ENCODE data around the gene SOSTDC1.

The SOSTDC1 gene

GRCh38 chr7:16465469-16466361 is at the start of gene SOSTDC1:
Gene SOSTDC1 (minus strand): TSS chr7:16465738. CDS start chr7:16465668, 70 bp downstream.
- no peaks in the 10 kb centered on the region for H3F3A ChIP-seq (ENCODE audit: insufficient read depth, low read length)
- no peaks in the 10 kb centered on the region for H3K4me1 ChIP-seq (ENCODE audit: low read length)
- no peaks in the 10 kb centered on the region for H3K79me2 ChIP-seq (ENCODE audit: low read length)
- no peak for DNase-seq
- no peak for TF ChIP-seq EZH2phosphoT487 (IDR thresholded peaks at IDR 0.05; ENCODE audit: low read length)
- no peak for TF ChIP-seq CTCF (IDR thresholded peaks at IDR 0.05; ENCODE audit: low read length)
- TF ChIP-seq EZH2 (optimal IDR thresholded peaks at IDR 0.05; ENCODE audit: low read depth, low read length): no peak
- no peak within 1 kb of the TSS for H3K27ac ChIP-seq (ENCODE audit: low read length)
- H3K9me2 ChIP-seq (replicated peaks; ENCODE audit: insufficient read depth, low read length): no peaks in the 10 kb centered on the region
- no peak within 1 kb of the TSS for H3K4me2 ChIP-seq (ENCODE audit: low read depth, low read length)
- no peaks in the 10 kb centered on the region for H4K20me1 ChIP-seq (ENCODE audit: insufficient read depth, low read length)
- no peaks in the 10 kb centered on the region; the same call in 1 of the 2 replicates for H3K9me3 ChIP-seq (replicated peaks; ENCODE audit: insufficient read depth, low read length)
- H2AFZ ChIP-seq (ENCODE audit: low read length): no peak within 1 kb of the TSS
- no peaks in the 10 kb centered on the region for H3K36me3 ChIP-seq (replicated peaks; ENCODE audit: insufficient read depth, low read length)
- no peak within 1 kb of the TSS for H3K9ac ChIP-seq (ENCODE audit: low read length)
- H3K4me3 ChIP-seq (ENCODE audit: low read length): no peak within 1 kb of the TSS
- H3K27me3 ChIP-seq (replicated peaks; ENCODE audit: insufficient read depth, low read length): no peaks in the 10 kb centered on the region

- Histone ChIP-seq H3K9ac (ENCODE audit: low read length) (no peak overlapping the region), H3K79me2 (ENCODE audit: low read length) (no peaks in the 10 kb centered on the region), H3K27ac (ENCODE audit: low read length) (no peak overlapping the region), H3K9me2 (replicated peaks; ENCODE audit: insufficient read depth, low read length) (no peaks in the 10 kb centered on the region), H2AFZ (ENCODE audit: low read length) (no peak overlapping the region), H4K20me1 (ENCODE audit: insufficient read depth, low read length) (no peaks in the 10 kb centered on the region), H3K4me2 (ENCODE audit: low read depth, low read length) (no peak overlapping the region), H3F3A (ENCODE audit: insufficient read depth, low read length) (no peaks in the 10 kb centered on the region), H3K4me3 (ENCODE audit: low read length) (no peak overlapping the region), H3K36me3 (replicated peaks; ENCODE audit: insufficient read depth, low read length) (no peaks in the 10 kb centered on the region), H3K4me1 (ENCODE audit: low read length) (no peaks in the 10 kb centered on the region), H3K27me3 (replicated peaks; ENCODE audit: insufficient read depth, low read length) (no peaks in the 10 kb centered on the region), H3K9me3 (replicated peaks; ENCODE audit: insufficient read depth, low read length) (no peaks in the 10 kb centered on the region)
- TF ChIP-seq EZH2phosphoT487 (IDR thresholded peaks at IDR 0.05; ENCODE audit: low read length) (no peak), EZH2 (optimal IDR thresholded peaks at IDR 0.05; ENCODE audit: low read depth, low read length) (no peak), CTCF (IDR thresholded peaks at IDR 0.05; ENCODE audit: low read length) (no peak)
- no peak for DNase-seq
Observed at GRCh38 chr7:16514729-16515128, 49.2 kb upstream of the SOSTDC1 start.

GRCh38 chr7:16514271-16514670 is 48.7 kb upstream of the SOSTDC1 start:
- H3F3A ChIP-seq (ENCODE audit: insufficient read depth, low read length): no peaks in the 10 kb centered on the region
- no peak overlapping the region for H2AFZ ChIP-seq (ENCODE audit: low read length)
- H3K4me2 ChIP-seq (ENCODE audit: low read depth, low read length): no peak overlapping the region
- no peaks in the 10 kb centered on the region for H3K79me2 ChIP-seq (ENCODE audit: low read length)
- H4K20me1 ChIP-seq (ENCODE audit: insufficient read depth, low read length): no peaks in the 10 kb centered on the region
- no peaks in the 10 kb centered on the region for H3K27me3 ChIP-seq (replicated peaks; ENCODE audit: insufficient read depth, low read length)
- H3K4me3 ChIP-seq (ENCODE audit: low read length): no peak overlapping the region
- H3K4me1 ChIP-seq (ENCODE audit: low read length): no peaks in the 10 kb centered on the region
- H3K27ac ChIP-seq (ENCODE audit: low read length): no peak overlapping the region
- no peaks in the 10 kb centered on the region for H3K36me3 ChIP-seq (replicated peaks; ENCODE audit: insufficient read depth, low read length)
- TF ChIP-seq CTCF (IDR thresholded peaks at IDR 0.05; ENCODE audit: low read length): no peak
- TF ChIP-seq EZH2 (optimal IDR thresholded peaks at IDR 0.05; ENCODE audit: low read depth, low read length): no peak
- TF ChIP-seq EZH2phosphoT487 (IDR thresholded peaks at IDR 0.05; ENCODE audit: low read length): no peak
- H3K9me3 ChIP-seq (replicated peaks; ENCODE audit: insufficient read depth, low read length): no peaks in the 10 kb centered on the region
- no peak overlapping the region for H3K9ac ChIP-seq (ENCODE audit: low read length)
- DNase-seq: no peak
- no peaks in the 10 kb centered on the region for H3K9me2 ChIP-seq (replicated peaks; ENCODE audit: insufficient read depth, low read length)
